Stimulated activated CD8-positive, alpha-beta memory T cell treated with anti-CD3 and anti-CD28 coated beads, Interleukin-15, amount 100 ng/mL, for 48 hours (primary cell): ENCODE data around the gene ZNF384.
"Not testable (repeated sequence)": the region's sequence is repeated elsewhere in the genome, so short reads cannot be mapped to it uniquely, and the experiment has no call there.

ENCODE experiments used
- DNase-seq, 2 donors: peaks; one replicate each; pipeline ENCODE4 v3.0.0-alpha.2; 2020; ENCODE audit warnings: low read depth in 2 of 2

ZNF384 gene

DNA sequence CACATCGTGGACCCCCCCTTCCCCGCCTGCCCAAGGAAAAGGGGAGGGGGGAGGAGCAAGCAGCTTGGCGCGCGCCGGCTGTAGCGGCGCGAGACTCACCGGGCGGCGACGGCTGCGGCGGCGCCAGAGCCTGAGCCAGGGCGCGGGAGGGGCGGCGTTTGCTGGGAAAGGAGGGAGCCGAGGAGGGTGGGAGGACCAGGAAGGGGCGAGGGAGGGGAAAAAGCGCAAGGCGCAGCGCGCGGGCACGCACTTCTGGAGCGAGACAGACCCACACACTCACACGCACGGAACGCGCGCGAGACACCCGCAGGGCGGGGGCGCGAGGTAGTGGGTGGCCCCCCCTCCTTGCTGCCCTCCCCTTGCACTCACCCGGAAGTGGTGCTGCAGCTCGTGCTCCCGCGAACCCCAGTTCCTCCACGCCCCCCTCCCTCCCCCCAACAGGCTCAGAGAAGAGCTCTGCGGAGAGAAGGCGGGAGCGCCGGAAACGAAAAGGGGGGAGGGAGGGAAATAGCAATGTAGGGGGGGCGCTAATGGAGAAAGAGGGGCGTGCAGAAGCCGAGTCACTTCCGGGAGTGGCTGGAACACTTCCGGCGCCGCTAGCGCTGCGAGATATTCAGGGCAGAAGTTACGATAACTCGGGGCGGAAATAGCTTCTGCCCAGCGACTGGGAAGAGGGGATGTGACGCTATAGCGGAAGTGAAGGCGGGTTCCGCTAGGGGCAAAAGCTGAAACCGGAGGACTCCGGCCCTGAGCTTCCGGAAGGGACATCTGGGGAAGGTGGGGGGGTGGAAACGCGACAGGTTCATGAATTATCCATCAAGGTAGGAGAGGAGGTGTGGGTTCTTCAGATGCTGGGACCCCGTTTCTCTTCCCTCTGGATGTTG is at the start of gene ZNF384:
Gene ZNF384, minus strand, starts transcription at position 377 of the 884 bp plus-strand sequence. CDS start 9,855 bp downstream, outside the sequence.
- peak; percentile 93 to 94 for DNase-seq

DNA sequence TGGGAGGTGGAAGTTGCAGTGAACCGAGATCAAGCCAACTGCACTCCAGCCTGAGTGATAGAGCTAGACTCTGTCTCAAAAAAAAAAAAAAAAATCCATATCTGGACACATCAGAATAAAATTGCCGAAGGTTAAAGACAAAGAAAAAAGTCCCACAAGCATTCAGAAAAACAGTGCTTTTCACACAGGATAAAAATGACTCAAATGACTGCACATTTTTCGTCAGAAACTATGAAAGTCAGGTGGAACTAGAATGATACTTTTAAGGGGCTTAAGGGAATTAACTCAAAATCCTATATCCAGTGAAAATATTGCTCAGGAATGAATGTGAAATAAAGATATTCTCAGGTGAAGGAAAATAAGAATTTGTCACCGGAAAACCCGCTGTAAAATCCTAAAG is 47.6 kb upstream of the ZNF384 start:
- no peak for DNase-seq

DNA sequence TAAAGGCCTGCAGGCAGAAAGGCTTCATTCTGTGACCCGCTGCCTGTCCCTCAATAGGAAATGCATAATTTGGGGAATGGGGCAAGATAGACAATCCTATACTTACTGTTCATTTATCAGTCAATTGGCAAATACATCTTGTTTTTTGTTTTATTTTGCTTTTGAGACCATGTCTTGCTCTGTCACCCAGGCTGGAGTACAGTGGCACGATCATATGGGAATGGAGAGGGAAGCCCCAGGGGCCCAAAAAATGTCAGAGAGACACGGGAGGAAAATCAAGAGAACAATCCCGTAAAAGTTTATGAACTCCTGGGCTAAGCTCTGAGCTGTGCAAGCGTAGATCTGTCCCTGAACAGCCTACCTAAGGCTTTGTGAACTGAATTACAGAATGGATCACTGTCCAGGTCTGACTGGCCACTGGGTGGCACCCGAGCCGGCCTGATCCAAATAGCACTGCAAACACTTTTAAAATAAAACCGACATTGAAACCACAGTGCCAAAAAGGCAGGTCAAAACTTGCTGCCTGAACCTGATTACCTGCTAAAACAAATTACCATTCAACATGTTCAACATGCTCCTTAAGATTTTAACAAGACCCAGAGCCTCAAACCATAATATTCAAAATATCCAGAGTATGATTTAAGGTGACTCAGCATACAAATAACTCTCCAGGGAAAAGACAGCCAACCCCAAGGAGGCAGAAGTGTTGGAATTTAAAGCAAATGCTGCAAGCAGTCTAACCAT is 46.4 kb upstream of the ZNF384 start:
- DNase-seq: no peak

DNA sequence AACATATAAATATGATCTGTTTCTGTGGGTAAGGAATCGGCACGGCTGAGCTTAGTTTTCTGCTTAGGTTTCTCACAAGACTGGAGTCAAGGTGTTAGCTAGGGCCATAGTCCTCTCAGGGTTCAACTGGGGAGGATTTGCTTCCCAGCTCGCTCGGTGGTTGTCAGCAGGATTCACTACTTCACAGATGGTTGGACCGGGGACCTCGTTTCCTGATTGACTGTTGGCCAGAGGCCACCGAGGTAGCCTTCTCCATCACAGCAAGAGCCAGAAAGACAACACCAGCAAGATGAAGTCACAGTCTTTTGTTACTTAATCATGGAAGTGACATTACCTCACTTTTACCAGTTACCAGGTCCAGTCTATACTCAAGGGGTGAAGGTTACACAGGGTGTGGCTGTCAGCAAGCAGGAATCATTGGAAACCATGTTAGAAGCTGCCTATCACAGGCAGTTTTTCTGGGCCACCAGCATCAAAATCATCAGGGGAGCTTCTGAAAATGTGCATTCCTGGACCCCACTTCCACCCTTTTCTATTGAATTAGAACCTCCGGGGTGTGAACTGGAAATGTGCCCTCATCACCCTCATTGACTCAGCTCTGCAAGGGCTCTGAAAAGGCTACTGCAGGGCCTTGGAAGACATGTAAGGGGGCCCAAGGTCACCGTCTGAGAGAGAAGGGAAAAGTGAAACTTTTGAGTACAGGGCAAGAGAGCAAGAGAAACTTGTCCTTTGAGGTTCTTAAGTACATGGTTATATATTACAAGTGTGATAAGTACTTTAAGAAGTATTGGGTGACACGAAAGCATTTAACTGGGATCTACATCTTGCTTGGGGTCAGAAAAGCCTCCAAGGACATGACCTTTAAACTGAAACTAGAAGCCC is 45.6 kb upstream of the ZNF384 start:
- no peak for DNase-seq

DNA sequence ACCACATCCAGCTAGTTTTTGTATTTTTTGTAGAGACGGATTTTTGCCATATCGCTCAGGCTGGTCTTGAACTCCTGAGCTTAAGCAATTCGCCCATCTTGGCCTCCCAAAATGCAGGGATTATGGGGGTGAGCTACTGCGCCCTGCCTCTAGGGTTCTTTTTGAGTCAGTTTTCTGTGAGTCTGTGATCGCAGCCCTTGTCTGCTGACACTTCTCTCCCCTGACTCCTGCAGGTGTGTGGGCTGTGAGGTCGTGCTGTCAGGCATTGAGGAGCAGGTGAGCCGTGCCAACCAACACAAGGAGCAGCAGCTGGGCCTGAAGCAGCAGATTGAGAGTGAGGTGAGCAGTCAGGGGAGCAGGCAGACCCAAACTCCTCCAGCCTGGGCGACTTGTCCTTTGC is 41.0 kb upstream of the ZNF384 start:
- no peak for DNase-seq

DNA sequence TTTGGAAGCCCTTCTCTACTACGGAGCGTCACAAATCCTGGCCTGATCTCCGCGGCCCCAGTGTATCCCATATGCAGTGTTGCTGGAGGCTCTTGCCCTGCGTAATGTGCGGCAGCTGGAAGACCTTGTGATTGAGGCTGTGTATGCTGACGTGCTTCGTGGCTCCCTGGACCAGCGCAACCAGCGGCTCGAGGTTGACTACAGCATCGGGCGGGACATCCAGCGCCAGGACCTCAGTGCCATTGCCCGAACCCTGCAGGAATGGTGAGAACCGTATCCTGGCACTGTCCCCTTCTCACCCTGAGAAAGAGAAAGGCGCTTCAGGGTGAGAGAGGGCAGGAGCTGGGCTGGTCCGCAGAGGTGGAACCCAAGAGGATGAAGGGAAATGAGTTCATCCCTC is 40.0 kb upstream of the ZNF384 start:
- no peak for DNase-seq

DNA sequence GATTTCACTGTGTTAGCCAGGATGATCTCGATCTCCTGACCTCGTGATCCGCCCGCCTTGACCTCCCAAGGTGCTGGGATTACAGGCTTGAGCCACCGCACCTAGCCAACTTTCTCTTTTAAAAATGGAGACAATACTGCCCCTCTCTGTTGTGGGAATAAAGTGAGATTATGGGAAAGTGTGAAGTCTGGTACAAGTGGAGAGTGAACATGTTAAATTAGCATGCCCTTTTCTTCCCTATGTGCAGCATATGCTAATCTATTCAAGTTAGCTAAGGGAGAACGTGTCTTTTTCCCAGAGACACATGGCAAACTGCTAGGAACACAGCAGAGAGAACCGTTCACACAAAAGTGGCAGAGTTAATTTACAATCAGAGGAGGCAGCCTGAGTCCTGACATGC is 36.2 kb upstream of the ZNF384 start:
- no peak for DNase-seq

DNA sequence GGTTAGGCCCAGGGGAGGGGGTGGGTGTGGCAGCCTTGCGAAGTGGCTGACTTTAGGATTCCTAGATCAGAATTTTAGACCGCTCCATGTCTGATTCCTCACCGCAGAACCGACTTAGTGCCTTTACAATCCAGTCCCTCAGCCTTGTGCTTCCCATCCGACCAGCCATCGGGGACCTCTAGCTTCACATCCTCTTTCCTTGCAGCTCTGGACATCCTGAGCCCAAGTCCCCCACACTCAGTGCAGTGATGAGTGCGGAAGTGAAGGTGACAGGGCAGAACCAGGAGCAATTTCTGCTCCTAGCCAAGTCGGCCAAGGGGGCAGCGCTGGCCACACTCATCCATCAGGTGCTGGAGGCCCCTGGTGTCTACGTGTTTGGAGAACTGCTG is 35.2 kb upstream of the ZNF384 start:
- DNase-seq: no peak

DNA sequence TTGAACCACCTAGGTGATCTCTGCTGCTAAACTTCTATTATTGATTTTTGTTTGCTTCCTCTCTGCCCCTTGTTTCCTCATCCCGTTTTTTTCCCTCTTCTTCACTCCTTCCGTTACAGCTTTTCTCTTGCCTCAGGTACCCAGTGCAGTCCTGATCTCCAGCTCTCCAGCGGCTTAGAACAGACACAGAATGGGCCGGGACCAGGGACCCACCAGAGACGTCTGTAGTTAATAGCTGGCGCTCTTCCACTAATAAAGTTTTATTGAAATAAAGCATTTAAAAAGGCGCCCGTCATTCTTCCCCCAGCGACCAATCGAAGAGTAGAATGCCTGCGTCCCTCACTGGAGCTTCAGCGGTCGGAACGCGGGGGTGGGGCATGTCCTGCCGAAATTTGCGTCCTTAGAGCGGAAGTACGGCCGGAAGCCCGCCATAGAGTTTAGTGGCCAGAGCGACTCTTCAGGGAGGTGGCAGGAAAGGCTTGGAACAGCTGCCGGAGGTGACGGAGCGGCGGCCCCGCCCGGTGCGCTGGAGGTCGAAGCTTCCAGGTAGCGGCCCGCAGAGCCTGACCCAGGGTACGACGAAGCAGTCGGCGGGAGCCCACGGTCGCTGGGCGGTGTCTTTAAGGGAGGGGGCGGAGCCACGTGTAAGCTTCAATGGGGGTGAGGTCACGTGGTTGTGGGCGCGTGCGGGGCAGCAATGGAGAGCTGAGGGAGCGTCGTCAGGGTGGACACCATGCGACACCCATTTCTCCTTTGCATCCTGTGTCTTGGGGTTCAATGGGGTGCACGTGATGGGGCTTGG is 34.6 kb upstream of the ZNF384 start, which contains the start of gene COPS7A:
Gene COPS7A, plus strand, starts transcription at position 440 of the 802 bp plus-strand sequence. CDS start 611 bp downstream, outside the sequence.
- DNase-seq: peak; percentile 96 to 98

DNA sequence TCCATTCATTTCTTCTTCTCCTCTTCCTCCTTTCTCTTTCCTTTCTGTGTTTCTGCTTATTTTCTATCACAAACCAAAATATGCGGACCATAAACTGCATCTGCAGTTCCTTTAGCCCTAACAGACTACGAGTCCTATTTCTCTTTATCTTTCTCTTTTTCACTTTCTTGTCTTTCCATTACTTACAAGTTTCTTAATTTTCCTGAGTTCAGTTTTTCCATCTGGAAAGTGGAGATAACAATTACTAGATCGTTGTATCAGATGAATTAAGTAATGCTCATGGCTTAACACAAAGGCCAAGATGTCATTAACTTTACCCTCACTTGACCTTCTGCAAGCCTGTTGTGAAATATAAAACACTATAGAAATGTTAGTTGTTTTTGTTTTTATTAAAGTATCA is 33.7 kb upstream of the ZNF384 start:
- no peak for DNase-seq

DNA sequence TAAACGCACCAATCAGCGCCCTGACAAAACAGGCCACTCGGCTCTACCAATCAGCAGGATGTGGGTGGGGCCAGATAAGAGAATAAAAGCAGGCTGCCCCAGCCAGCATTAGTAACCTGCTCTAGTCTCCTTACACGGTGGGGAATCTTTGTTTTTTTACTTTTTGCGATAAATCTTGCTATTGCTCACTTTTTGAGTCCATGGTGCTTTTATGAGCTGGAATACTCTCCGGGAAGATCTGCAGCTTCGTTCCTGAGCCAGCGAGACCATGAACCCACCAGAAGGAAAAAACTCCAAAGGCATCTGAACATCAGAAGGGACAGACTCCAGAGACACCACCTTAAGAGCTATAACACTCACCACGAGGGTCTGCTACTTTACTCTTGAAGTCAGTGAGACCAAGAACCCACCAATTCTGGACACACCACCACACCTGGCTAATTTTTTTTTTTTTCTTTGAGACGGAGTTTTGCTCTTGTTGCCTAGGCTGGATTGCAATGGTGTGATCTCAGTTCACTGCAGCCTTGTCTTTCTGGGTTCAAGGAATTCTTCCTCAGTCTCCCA is 27.8 kb upstream of the ZNF384 start:
- no peak for DNase-seq

DNA sequence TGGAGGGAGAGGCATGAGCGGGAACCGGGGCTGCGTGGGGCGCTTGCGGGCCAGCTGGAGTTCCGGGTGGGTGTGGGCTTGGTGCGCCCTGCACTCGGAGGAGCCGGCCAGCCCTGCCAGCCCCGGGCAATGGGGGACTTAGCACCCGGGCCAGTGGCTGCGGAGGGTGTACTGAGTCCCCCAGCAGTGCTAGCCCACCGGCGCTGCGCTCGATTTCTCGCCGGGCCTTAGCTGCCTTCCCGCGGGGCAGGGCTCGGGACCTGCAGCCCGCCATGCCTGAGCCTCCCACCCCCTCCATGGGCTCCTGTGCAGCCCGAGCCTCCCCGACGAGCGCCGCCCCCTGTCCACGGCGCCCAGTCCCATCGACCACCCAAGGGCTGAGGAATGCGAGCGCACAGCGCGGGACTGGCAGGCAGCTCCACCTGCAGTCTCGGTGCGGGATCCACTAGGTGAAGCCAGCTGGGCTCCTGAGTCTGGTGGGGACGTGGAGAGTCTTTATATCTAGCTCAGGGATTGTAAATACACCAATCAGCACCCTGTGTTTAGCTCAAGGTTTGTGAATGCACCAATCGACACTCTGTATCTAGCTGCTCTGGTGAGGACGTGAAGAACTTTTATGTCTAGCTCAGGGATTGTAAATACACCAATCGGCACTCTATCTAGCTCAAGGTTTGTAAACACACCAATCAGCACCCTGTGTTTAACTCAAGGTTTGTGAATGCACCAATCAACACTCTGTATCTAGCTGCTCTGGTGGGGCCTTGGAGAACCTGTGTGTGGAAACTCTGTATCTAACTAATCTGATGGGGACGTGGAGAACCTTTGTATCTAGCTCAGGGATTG is 27.1 kb upstream of the ZNF384 start:
- not testable (repeated sequence) for DNase-seq

DNA sequence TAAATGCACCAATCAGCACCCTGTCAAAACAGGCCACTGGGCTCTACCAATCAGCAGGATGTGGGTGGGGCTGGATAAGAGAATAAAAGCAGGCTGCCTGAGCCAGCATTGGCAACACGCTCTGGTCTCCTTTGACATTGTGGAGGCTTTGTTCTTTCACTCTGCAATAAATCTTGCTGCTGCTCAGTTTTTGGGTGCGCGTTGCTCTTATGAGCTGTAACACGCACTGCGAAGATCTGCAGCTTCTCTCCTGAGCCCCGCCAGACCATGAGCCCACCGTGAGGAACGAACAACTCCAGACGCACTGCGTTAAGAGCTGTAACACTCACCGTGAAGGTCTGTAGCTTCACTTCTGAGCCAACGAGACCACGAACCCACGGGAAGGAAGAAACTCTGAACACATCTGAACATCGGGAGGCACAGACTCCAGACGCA is 19.8 kb upstream of the ZNF384 start:
- DNase-seq: no peak

DNA sequence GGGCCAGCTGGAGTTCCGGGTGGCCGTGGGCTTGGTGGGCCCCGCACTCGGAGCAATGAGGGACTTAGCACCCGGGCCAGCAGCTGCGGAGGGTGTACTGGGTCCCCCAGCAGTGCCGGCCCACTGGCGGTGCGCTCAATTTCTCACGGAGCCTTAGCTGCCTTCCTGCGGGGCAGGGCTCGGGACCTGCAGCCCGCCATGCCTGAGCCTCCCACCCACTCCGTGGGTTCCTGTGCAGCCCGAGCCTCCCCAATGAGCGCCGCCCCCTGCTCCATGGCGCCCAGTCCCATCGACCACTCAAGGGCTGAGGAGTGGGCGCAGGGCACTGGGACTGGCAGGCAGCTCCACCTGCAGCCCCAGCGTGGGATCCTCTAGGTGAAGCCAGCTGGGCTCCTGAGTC is 19.2 kb upstream of the ZNF384 start:
- DNase-seq: not testable (repeated sequence)

DNA sequence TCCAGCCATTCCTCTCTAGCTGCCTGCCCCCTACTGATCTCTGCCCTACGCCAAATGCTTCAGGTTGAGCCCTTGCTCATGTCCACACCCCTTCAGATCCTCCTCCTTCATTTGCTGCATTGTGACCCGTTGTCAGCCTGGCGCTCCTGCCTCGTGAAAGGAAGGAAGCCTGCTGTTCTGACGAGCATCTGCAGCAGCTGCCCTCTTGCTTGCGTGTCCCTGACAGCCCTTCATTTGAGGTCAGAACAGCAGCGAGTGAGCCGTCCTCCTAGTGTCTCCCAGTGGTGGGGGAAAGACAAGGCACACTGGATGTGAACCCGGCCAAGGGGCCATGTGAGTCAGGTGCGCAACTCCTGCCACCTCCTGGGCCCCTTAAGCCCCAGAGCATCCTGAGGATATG is 14.5 kb upstream of the ZNF384 start:
- DNase-seq: no peak

DNA sequence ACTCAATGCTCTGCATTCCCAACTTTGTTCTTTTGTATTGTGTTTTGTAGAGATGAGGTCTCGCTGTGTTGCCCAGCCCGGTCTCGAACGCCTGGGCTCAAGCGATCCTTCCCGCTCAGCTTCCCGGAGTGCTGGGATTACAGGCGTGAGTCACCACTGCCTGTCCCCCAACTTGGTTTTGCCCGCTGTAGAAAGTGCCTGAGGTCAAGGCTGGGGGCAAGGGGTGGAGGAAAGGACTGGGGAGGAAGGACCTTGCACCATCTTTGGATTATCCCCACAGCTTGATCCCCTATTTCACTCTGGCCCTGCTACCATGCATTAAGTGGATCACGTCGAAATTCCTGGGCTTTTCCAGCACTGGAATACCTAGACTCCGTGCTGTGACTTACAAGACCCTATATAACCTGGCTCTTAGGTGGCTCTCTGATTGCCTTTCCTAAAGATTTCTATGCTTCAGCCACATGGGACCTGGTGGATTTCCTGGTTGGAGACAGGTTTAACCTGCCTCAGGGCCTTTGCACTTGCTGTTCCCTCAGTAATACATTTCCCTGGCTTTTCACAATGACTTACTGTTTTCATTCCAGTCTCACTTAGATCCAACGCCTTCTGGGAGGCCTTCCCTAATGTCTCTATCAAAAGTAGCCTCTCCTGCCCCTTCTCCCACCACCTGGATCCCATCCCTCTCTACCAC is 12.0 kb upstream of the ZNF384 start:
- DNase-seq: no peak

DNA sequence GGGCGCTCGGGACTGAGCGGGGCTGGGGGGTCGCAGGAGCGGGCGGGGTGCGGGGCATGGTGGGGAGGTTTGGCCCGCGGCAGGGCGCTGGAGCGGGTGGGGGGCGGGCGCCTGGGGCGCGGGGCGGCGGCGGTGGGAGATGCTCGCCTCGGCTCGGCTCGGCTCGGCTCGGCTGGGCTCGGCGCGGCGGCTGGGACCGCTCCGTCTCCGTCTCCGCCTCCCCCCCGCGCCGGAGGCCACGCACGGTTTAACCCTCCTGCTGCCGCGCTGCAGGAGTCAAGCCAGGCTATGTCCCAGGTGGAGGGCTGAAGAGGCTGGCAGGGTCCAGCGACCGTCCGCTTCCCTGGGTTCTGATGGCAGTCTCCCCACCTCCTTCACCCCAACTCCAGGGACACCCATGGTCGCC is 11.5 kb upstream of the ZNF384 start, which contains the start of gene PIANP:
Gene PIANP, minus strand, starts transcription at position 170 of the 406 bp plus-strand sequence. CDS start 2,754 bp downstream, outside the sequence.
- DNase-seq: no peak

DNA sequence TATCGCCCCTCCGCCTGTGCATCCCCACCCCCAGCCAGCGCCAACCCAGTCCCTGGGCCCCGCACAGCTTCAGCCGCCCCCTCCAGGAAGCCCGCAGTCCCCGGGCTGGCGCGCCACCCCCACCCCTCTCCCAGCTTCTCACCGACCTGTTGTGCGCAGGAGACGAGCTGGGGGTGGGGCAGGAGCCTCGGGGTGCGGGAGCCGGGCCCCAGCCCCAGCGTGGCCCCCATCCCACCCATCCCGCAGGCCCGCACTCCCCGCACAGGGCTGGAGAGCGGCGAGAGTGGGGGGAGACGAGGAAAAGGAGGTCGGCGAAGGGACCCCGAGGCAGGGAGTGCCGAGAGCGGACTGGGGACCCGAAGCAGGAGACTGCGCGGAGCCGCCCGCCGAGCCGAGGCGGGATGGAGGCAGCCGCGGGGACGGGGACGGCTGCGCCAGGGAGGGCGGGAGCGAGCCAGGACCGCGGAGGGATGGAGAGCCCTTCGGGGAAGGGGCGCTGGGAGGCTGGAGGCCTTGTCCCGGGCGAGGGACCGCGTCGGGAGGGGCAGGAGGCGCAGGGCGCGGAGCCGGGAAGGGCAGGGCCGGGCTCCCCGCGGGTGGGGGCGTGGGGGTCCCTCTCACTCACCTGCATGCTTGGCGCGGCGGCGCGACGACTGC is 10.9 kb upstream of the ZNF384 start:
- no peak for DNase-seq
